ENCODE data around the gene OBP2A.
"Not testable (repeated sequence)": the region's sequence is repeated elsewhere in the genome, so short reads cannot be mapped to it uniquely, and the experiment has no call there.

OBP2A gene, protein sequence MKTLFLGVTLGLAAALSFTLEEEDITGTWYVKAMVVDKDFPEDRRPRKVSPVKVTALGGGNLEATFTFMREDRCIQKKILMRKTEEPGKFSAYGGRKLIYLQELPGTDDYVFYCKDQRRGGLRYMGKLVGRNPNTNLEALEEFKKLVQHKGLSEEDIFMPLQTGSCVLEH

GRCh38 chr9:135545646-135546176 is at the start of gene OBP2A:
Gene OBP2A (plus strand): TSS chr9:135546126. CDS start chr9:135546181, 55 bp downstream.
- in situ Hi-C loops (cut with MboI; ENCODE audit: low sequenced_read_pairs): not testable (repeated sequence)

DNA sequence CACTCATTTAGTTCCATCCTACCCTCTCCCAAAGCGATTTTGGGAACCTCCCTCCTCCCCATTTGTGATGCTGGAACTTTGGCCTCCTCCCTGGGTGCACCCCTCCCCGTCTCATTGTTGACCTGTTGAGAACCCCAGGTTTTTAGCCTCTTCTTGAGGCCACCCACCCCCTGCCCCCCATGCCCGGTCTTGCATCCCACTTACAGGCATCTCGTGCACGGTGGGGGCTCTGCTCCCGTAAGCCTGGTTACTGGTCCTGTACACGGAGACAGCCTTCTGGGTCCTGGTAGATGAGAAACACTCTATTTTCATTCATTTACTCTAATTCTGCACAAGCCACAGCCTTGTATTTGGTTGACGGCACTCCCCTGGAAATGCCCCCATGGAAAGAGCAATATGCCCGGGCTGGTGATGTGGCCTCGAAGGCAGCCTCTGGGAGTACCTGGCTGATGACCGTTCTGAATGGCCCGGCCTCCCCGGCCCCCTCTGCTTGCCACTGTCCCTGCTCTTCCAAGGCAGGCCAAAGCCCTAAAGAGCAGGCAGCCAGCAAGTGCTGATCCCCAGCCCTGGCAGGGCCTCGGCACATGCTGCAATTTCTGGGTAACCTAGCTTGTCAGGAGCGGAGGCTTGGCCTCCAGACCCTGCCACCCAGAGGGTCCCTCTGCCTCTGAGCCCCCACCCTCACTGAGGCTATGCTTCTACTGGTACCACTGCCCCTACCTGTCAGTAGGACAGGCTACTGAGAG is 47.4 kb upstream of the OBP2A start:
- in situ Hi-C loops (cut with MboI; ENCODE audit: low sequenced_read_pairs): no loop called here

DNA sequence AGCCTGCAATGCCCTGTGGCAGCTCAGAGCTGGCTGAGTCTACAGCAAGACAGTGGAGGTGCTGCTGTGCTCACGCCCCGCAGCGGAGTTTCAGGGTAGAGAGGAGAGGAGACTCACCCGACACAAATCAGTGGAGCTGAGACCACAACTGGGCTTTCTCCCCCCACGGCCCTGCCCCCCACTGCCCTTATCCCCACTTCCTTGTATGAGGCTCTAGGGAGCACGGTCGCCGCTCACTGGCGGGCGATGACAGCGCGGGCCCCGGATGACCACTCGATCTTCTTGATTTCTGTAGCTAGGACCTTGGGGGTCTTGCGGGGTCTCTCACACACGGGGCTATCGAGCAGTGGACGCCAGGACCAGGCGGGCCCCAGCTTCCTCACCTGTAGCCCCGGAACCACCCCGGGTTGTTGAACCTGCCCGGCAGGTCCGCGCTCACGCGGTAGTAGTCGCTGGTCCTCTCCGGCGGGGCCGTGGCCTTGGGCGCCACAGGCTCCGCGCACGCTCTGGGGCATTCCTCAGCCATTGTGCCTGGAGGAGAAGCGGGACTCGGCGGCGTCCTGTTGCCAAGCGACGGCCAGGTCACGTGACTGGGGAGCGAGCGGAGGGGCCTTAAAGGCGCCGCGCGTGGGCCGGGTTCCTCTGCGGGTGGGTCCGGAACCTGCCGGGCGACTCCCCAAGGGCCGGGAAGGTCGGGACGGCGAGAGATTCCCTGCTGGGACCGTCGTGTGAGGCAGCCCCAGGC is 46.4 kb upstream of the OBP2A start:
- in situ Hi-C loops (cut with MboI; ENCODE audit: low sequenced_read_pairs): no loop called here

DNA sequence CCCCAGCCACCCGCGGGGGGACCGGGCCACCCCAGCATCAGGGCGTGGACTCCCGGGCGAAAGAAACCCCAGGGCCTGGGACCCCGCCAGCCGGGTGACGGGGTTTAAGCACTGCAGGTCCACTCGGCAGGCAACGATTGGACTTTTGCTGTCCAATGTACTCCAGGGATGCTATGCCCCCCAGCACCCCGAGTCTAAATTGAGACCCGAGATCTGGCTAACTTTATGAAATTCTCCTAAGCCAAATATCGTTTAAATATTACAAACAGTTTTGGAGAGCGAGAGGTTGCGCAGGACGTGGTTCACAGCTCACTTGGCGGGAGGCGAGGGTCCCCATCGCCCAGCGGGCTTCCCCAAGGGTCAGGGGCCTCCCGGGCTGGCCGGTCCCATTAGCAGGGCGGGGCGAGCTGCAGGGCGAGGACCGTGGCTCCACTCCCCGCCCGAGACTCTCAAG is 45.8 kb upstream of the OBP2A start:
- in situ Hi-C loops (cut with MboI; ENCODE audit: low sequenced_read_pairs): no loop called here

DNA sequence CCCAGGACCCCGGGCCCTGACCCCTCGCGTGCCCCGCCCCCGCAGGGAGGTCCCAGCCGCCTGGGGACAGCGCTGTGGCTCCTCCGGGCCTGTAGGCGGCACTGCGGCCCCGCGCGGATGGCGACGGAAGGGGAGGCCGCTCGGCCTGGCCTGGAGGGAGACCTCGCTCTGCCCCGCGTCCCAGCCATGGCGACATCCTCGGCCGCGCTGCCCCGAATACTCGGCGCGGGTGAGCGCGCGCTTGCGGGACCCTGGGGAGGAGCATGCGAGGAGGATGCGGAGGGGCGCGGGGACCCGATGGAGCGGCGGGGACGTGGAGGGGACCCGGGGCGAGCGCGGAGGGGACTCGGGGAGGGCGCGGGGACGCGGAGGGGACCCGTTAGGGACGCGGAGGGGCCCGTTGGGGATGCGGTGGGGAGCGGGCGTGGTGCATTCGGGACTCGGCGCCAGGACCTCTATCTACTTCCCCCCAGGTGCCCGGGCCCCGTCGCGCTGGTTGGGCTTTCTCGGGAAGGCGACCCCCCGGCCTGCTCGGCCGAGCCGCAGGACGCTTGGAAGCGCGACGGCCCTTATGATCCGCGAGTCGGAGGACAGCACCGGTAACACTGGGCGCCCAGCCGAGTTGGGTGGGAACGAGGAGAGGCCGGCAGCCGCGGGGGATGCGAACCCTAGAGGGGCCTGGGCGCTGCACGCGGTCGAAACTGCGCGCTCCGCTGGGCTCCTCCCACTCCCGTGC is 45.2 kb upstream of the OBP2A start, which contains the start of gene MRPS2:
TSS of gene MRPS2 (plus strand) at position 158 of the 736 bp plus-strand sequence. CDS start at position 187, 29 bp downstream.
- in situ Hi-C loops (cut with MboI; ENCODE audit: low sequenced_read_pairs): no loop called here

DNA sequence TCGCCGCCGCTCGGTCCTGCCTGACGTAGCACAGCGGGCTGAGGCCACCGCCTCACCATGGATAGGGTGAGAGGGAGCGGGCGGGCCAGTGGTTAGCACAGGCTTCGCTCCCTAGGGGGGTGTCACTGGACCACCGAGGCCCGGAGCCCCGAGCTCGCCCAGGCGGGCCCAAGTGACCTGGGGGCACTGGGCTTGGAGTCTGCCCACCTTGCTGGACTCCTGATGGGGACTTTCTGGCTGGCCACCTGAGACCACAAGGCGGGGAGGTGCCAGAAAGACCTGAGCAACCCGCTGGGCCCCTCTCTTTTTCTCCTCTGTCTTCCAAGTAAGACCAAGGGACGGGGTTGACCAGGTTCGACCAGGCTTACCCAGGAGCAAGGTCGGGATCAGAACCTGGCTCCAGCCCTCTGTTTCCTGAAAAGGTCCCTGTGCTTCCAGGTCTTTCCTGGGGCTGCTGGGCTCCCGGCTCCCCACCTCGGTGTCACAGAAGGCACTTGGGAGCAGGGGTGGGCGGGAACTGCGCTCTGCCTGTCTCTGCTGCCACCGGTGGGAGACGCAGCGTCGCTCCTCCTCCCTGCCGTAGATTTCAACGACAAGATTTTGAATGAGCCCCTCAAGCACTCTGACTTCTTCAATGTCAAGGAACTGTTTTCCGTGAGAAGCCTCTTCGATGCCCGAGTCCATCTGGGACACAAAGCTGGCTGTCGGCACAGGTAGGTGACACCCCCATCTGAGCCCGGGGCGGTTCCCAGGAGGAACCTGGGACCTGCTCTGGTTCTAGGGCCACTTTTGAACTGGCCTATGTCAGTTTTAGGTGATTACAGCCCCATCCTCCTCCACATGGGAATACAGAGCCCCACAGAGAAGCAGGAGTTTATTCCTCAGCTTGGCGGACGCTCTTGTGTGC is 44.4 kb upstream of the OBP2A start:
- in situ Hi-C loops (cut with MboI; ENCODE audit: low sequenced_read_pairs): no loop called here

DNA sequence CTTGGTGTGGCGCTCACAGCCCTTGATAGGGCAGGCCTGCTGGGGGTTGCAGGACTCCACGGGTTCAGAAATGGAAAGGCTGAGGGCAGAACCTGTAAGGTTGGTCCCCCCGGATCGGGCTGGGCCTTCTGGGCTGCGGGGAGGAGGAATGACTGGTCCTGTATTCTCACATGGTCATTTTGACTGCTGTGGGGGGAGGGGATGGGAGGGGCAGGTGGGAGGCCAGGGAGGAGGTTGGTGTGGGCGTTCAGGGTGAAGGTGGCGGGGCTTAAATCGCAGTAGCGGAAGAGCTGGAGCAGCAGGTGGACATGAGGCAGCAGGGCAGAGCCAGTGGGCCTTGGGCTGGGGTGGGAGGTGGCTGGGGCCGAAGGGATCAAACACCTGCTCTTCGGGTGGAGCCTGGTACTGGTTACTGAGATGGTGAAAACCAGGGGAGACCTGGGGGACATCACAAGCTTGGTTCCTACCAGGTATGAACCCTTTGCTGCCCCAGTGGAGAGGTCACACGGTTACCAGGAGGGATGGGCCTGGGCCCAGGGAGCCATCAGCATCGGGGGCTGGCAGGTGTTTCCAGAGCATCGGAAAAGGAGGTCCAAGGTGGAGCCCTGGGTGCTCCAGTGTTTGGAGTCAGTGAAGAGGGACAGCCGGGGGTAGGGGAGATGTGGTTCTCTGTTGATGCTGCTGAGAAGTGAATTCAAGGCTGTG is 43.6 kb upstream of the OBP2A start:
- in situ Hi-C loops (cut with MboI; ENCODE audit: low sequenced_read_pairs): no loop called here

DNA sequence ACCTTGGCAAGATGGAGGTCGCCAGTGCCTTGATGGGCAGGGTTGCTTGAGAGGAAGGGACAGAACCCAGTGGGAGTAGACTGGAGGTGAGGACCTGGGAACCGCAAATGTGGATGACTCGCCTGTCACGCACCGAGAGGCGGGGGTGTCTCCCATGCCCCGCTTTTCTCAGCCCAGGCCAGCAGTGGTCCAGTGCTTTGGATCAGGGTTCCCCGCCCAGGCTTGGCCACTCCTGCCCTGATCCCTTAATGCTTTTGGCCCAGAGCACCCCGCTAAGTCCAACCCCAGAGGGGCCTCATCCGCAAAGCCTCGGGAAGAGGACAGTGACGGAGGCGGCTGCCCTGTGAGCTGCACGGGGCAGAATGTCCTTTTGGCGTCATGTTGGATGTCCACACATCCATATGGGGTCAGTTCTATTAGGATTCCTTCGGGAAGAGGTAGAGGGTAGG is 43.0 kb upstream of the OBP2A start:
- in situ Hi-C loops (cut with MboI; ENCODE audit: low sequenced_read_pairs): no loop called here

DNA sequence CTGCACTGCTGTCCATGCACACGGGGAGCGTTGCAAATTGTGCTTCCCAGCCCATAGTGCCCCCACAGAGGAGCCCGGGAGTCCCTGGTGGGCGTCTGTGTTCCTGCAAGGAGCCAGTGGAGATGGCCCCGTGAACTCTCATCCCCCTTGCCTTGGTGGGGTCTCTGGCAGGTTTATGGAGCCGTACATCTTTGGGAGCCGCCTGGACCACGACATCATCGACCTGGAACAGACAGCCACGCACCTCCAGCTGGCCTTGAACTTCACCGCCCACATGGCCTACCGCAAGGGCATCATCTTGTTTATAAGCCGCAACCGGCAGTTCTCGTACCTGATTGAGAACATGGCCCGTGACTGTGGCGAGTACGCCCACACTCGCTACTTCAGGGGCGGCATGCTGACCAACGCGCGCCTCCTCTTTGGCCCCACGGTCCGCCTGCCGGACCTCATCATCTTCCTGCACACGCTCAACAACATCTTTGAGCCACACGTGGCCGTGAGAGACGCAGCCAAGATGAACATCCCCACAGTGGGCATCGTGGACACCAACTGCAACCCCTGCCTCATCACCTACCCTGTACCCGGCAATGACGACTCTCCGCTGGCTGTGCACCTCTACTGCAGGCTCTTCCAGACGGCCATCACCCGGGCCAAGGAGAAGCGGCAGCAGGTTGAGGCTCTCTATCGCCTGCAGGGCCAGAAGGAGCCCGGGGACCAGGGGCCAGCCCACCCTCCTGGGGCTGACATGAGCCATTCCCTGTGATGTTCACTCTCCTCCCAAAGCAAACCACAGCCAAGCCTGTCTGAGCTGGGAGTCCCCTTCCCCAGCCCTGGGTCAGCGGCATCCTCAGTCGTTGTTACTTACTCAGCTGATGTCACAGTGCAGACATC is 42.3 kb upstream of the OBP2A start:
- in situ Hi-C loops (cut with MboI; ENCODE audit: low sequenced_read_pairs): no loop called here

DNA sequence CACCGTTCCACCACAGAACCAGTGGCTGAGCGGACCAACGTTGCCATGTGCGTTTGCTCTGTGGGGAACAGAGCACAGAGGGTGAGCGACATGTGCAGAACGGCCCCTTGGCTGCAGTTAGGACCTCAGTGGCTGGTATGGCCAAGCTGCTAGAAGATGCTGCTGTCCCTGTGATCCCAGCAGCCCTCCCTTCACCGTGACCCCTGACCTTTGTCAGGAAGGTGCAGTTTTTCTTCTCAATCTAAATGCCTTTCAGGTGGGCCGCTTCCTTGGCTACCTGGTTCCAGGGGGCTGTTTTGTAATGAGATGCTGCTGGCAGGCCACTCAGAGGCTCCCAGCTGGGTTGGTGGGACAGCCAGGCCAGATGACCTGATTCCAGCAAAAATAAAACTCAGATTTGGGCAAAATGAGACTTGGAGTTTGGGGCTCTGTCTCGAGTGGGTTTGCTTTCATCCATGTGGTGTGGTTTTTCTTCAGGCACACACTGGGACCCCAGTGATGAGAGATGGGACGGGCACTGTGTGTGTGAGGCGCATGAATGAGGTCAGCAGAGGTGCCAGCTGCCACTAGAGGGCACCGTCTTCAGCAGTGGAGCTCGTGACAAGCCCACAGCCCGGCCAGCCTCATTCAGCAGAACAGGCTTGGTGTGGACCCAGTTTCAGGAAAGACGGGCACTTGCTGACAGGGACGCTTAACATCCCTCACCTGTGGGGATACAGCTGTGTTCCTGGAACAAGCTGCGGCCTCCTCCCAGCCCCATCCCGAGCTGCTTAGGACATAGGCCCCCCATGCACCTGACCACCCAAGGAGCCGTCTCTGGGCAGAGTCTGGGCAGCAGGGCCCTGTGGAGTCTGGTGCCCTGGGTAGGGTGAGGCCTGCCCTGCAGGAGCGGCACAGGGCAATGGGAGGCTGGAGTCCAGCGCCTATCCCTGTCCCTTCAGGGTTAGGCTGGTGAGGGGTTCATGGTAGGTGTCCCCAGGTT is 41.4 kb upstream of the OBP2A start:
- in situ Hi-C loops (cut with MboI; ENCODE audit: low sequenced_read_pairs): no loop called here

GRCh38 chr9:135505406-135506187 is 40.3 kb upstream of the OBP2A start:
- in situ Hi-C loops (cut with MboI; ENCODE audit: low sequenced_read_pairs): no loop called here

GRCh38 chr9:135506327-135507103 is 39.4 kb upstream of the OBP2A start:
- in situ Hi-C loops (cut with MboI; ENCODE audit: low sequenced_read_pairs): no loop called here

- in situ Hi-C loops (cut with MboI; ENCODE audit: low sequenced_read_pairs): no loop called here
Measured at GRCh38 chr9:135507104-135508035, 38.6 kb upstream of the OBP2A start.

GRCh38 chr9:135508211-135508820 is 37.6 kb upstream of the OBP2A start:
- in situ Hi-C loops (cut with MboI; ENCODE audit: low sequenced_read_pairs): no loop called here
